ENCODE measurements around the gene ZNF277.

The ZNF277 gene

DNA sequence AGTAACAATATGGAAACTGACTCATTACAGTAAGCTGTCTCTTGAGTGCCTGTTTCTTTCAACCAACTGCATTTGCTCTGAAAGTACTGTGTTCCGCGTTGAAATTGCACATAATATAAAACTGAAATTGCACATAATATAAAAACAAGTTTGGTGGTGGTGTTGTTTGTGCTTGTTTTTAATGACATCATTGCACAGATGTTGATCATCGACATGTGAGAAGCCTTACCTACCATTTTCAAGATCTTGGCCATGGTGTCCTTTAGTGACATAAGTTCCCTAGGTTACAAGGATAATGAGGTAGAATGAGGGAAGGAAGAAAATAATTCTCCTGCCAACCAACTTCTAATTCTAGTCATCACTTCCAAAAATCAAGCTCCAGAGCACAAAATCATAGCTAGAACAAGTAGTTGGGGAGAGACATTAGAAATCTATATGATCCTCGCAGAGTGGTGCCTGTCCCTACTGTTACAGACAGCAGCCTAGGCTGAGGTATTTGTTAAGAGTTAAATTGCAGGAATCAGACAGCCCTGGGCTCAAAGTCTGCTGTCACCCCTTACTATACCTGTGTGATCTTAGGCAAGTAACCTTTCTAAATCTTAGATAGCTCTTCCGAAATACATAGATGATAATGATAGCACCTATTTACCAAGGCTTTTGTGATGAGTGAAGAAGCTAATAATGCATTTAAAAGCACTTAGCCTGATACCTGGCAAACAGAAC is 29.6 kb upstream of the ZNF277 start:
- Histone ChIP-seq H2BK12ac (ENCODE audit: low read length) (no peak overlapping the region), H2AK5ac (ENCODE audit: low read depth, low read length) (no peak overlapping the region), H3K27me3 (ENCODE audit: control insufficient read depth in 3 of 3, insufficient read depth in 3 of 3, low read depth in 1 of 3, low read length in 3 of 3) (no peaks in the 10 kb centered on the region), H2BK120ac (ENCODE audit: low read depth, low read length) (no peak overlapping the region), H3K27ac (replicated peaks; ENCODE audit: low read length) (no peak overlapping the region), H4K91ac (ENCODE audit: low read depth, low read length, poor library complexity) (no peak overlapping the region), H3K9ac (ENCODE audit: low read depth, low read length, poor library complexity) (no peak overlapping the region), H2AFZ (ENCODE audit: low read length) (no peak overlapping the region), H4K8ac (ENCODE audit: low read depth, low read length) (no peak overlapping the region), H3K23ac (ENCODE audit: low read depth, low read length, poor library complexity) (no peak overlapping the region), H3K4ac (ENCODE audit: low read length) (no peak overlapping the region), H3K14ac (ENCODE audit: low read length) (no peak overlapping the region), H3K4me2 (ENCODE audit: insufficient read depth, low read length, poor library complexity, severe bottlenecking) (no peak overlapping the region), H3K36me3 (replicated peaks in 1 of 2; ENCODE audit: control insufficient read depth in 2 of 2, insufficient read depth in 2 of 2, low read length in 2 of 2) (no peaks in the 10 kb centered on the region), H3K4me1 (ENCODE audit: control insufficient read depth in 2 of 2, insufficient read depth in 1 of 2, low read depth in 1 of 2, low read length in 2 of 2) (peaks cover 2 to 7% of the 10 kb centered on the region in 2 donors), H3K18ac (ENCODE audit: low read length) (no peak overlapping the region), H2BK5ac (ENCODE audit: low read length) (no peak overlapping the region), H3K9me3 (replicated peaks in 1 of 2; ENCODE audit: control insufficient read depth in 2 of 2, insufficient read depth in 1 of 2, low read depth in 1 of 2, low read length in 2 of 2) (peaks cover 0 to 2% of the 10 kb centered on the region in 2 donors), H3K79me1 (ENCODE audit: low read depth, low read length) (no peaks in the 10 kb centered on the region), H3K4me3 (ENCODE audit: low read length in 2 of 2) (no peak overlapping the region), H2BK15ac (ENCODE audit: low read length) (no peak overlapping the region)
- no CpG with 5 or more reads among the region's 5 CpGs for WGBS, 2 donors (ENCODE audit: extremely low coverage in 2 of 2, insufficient read length in 2 of 2, insufficient replicate concordance in 1 of 2)
- DNase-seq (ENCODE audit: low spot score): no peak

DNA sequence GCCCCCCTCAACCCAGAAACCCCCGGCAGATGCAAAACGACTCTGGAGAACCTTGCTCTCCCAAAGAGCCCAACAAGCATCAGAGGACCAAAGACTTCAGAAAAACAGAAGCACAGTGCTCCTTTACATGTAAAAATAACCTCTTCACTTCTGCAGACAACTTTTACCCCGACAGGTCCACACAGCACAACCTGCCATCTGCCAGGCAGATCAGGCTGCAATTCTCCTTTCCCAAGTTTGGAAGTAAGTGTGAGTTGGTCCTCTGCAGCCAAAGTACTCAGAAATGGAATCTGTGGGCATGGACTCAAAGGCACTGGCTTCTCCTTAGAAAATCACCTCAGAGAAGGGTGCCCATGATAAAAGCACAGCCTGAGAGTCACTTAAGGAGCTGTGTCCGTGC is 26.3 kb upstream of the ZNF277 start:
- DNase-seq (ENCODE audit: low spot score): no peak
- H3K79me1 ChIP-seq (ENCODE audit: low read depth, low read length): no peaks in the 10 kb centered on the region
- WGBS, 2 donors (ENCODE audit: extremely low coverage in 2 of 2, insufficient read length in 2 of 2, insufficient replicate concordance in 1 of 2): no CpG with 5 or more reads among the region's 4 CpGs

GRCh38 chr7:112182749-112183148 is 23.7 kb upstream of the ZNF277 start:
- no CpG with 5 or more reads among the region's 5 CpGs for WGBS, 2 donors (ENCODE audit: extremely low coverage in 2 of 2, insufficient read length in 2 of 2, insufficient replicate concordance in 1 of 2)
- Histone ChIP-seq H2AK5ac (ENCODE audit: low read depth, low read length) (no peak overlapping the region), H3K4me2 (ENCODE audit: insufficient read depth, low read length, poor library complexity, severe bottlenecking) (no peak overlapping the region), H2AFZ (ENCODE audit: low read length) (no peak overlapping the region), H3K4me3 (ENCODE audit: low read length in 2 of 2) (no peak overlapping the region), H3K79me1 (ENCODE audit: low read depth, low read length) (no peaks in the 10 kb centered on the region), H2BK5ac (ENCODE audit: low read length) (no peak overlapping the region), H3K9ac (ENCODE audit: low read depth, low read length, poor library complexity) (no peak overlapping the region), H2BK15ac (ENCODE audit: low read length) (no peak overlapping the region), H3K18ac (ENCODE audit: low read length) (no peak overlapping the region), H3K9me3 (replicated peaks in 1 of 2; ENCODE audit: control insufficient read depth in 2 of 2, insufficient read depth in 1 of 2, low read depth in 1 of 2, low read length in 2 of 2) (no peaks in the 10 kb centered on the region), H3K4ac (ENCODE audit: low read length) (no peak overlapping the region), H3K27ac (replicated peaks; ENCODE audit: low read length) (no peak overlapping the region), H2BK120ac (ENCODE audit: low read depth, low read length) (no peak overlapping the region), H4K8ac (ENCODE audit: low read depth, low read length) (no peak overlapping the region), H3K4me1 (ENCODE audit: control insufficient read depth in 2 of 2, insufficient read depth in 1 of 2, low read depth in 1 of 2, low read length in 2 of 2) (peaks cover 8 to 17% of the 10 kb centered on the region in 2 donors), H4K91ac (ENCODE audit: low read depth, low read length, poor library complexity) (no peak overlapping the region), H3K27me3 (ENCODE audit: control insufficient read depth in 3 of 3, insufficient read depth in 3 of 3, low read depth in 1 of 3, low read length in 3 of 3) (no peaks in the 10 kb centered on the region), H3K23ac (ENCODE audit: low read depth, low read length, poor library complexity) (no peak overlapping the region), H3K36me3 (replicated peaks in 1 of 2; ENCODE audit: control insufficient read depth in 2 of 2, insufficient read depth in 2 of 2, low read length in 2 of 2) (no peaks in the 10 kb centered on the region), H3K14ac (ENCODE audit: low read length) (no peak overlapping the region), H2BK12ac (ENCODE audit: low read length) (no peak overlapping the region)
- no peak for DNase-seq (ENCODE audit: low spot score)

More for the DNA sequence above, 26.3 kb upstream of the ZNF277 start:
- H4K91ac ChIP-seq (ENCODE audit: low read depth, low read length, poor library complexity): no peak overlapping the region
- no peaks in the 10 kb centered on the region for H3K27me3 ChIP-seq (ENCODE audit: control insufficient read depth in 3 of 3, insufficient read depth in 3 of 3, low read depth in 1 of 3, low read length in 3 of 3)
- no peak overlapping the region for H3K4me2 ChIP-seq (ENCODE audit: insufficient read depth, low read length, poor library complexity, severe bottlenecking)
- no peak overlapping the region for H3K18ac ChIP-seq (ENCODE audit: low read length)
- no peak overlapping the region for H3K23ac ChIP-seq (ENCODE audit: low read depth, low read length, poor library complexity)
- H2BK120ac ChIP-seq (ENCODE audit: low read depth, low read length): no peak overlapping the region
- H3K4me1 ChIP-seq (ENCODE audit: control insufficient read depth in 2 of 2, insufficient read depth in 1 of 2, low read depth in 1 of 2, low read length in 2 of 2): peaks cover 5 to 11% of the 10 kb centered on the region in 2 donors
- no peaks in the 10 kb centered on the region for H3K9me3 ChIP-seq (replicated peaks in 1 of 2; ENCODE audit: control insufficient read depth in 2 of 2, insufficient read depth in 1 of 2, low read depth in 1 of 2, low read length in 2 of 2)
- H2AFZ ChIP-seq (ENCODE audit: low read length): no peak overlapping the region
- H2BK12ac ChIP-seq (ENCODE audit: low read length): no peak overlapping the region
- no peak overlapping the region for H2BK15ac ChIP-seq (ENCODE audit: low read length)
- H2AK5ac ChIP-seq (ENCODE audit: low read depth, low read length): no peak overlapping the region
- H3K4ac ChIP-seq (ENCODE audit: low read length): no peak overlapping the region
- H3K14ac ChIP-seq (ENCODE audit: low read length): no peak overlapping the region
- no peak overlapping the region for H3K4me3 ChIP-seq (ENCODE audit: low read length in 2 of 2)
- no peak overlapping the region for H3K27ac ChIP-seq (replicated peaks; ENCODE audit: low read length)
- no peak overlapping the region for H2BK5ac ChIP-seq (ENCODE audit: low read length)
- no peak overlapping the region for H4K8ac ChIP-seq (ENCODE audit: low read depth, low read length)
- no peak overlapping the region for H3K9ac ChIP-seq (ENCODE audit: low read depth, low read length, poor library complexity)
- H3K36me3 ChIP-seq (replicated peaks in 1 of 2; ENCODE audit: control insufficient read depth in 2 of 2, insufficient read depth in 2 of 2, low read length in 2 of 2): no peaks in the 10 kb centered on the region

- no peak overlapping the region for H3K27ac ChIP-seq (replicated peaks; ENCODE audit: low read length)
- no peak overlapping the region for H2BK5ac ChIP-seq (ENCODE audit: low read length)
- no peaks in the 10 kb centered on the region for H3K27me3 ChIP-seq (ENCODE audit: control insufficient read depth in 3 of 3, insufficient read depth in 3 of 3, low read depth in 1 of 3, low read length in 3 of 3)
- peaks cover 8 to 17% of the 10 kb centered on the region in 2 donors for H3K4me1 ChIP-seq (ENCODE audit: control insufficient read depth in 2 of 2, insufficient read depth in 1 of 2, low read depth in 1 of 2, low read length in 2 of 2)
- H2AFZ ChIP-seq (ENCODE audit: low read length): no peak overlapping the region
- H3K18ac ChIP-seq (ENCODE audit: low read length): no peak overlapping the region
- no peak for DNase-seq (ENCODE audit: low spot score)
- H3K79me1 ChIP-seq (ENCODE audit: low read depth, low read length): no peaks in the 10 kb centered on the region
- no peak overlapping the region for H3K14ac ChIP-seq (ENCODE audit: low read length)
- no peak overlapping the region for H4K8ac ChIP-seq (ENCODE audit: low read depth, low read length)
- H3K23ac ChIP-seq (ENCODE audit: low read depth, low read length, poor library complexity): no peak overlapping the region
- no peak overlapping the region for H2BK120ac ChIP-seq (ENCODE audit: low read depth, low read length)
- no CpG with 5 or more reads among the region's 1 CpG for WGBS, 2 donors (ENCODE audit: extremely low coverage in 2 of 2, insufficient read length in 2 of 2, insufficient replicate concordance in 1 of 2)
- H3K4me3 ChIP-seq (ENCODE audit: low read length in 2 of 2): no peak overlapping the region
- no peaks in the 10 kb centered on the region for H3K36me3 ChIP-seq (replicated peaks in 1 of 2; ENCODE audit: control insufficient read depth in 2 of 2, insufficient read depth in 2 of 2, low read length in 2 of 2)
- no peak overlapping the region for H4K91ac ChIP-seq (ENCODE audit: low read depth, low read length, poor library complexity)
- no peak overlapping the region for H2AK5ac ChIP-seq (ENCODE audit: low read depth, low read length)
- H3K9me3 ChIP-seq (replicated peaks in 1 of 2; ENCODE audit: control insufficient read depth in 2 of 2, insufficient read depth in 1 of 2, low read depth in 1 of 2, low read length in 2 of 2): no peaks in the 10 kb centered on the region
- H3K4ac ChIP-seq (ENCODE audit: low read length): no peak overlapping the region
- H2BK15ac ChIP-seq (ENCODE audit: low read length): no peak overlapping the region
- H3K4me2 ChIP-seq (ENCODE audit: insufficient read depth, low read length, poor library complexity, severe bottlenecking): no peak overlapping the region
- H3K9ac ChIP-seq (ENCODE audit: low read depth, low read length, poor library complexity): no peak overlapping the region
- H2BK12ac ChIP-seq (ENCODE audit: low read length): no peak overlapping the region
Observed at GRCh38 chr7:112183266-112183665, 23.2 kb upstream of the ZNF277 start.

Data from neuronal stem cell (in vitro differentiated cells).